ENCODE results near the gene GATAD2A.

DNA sequence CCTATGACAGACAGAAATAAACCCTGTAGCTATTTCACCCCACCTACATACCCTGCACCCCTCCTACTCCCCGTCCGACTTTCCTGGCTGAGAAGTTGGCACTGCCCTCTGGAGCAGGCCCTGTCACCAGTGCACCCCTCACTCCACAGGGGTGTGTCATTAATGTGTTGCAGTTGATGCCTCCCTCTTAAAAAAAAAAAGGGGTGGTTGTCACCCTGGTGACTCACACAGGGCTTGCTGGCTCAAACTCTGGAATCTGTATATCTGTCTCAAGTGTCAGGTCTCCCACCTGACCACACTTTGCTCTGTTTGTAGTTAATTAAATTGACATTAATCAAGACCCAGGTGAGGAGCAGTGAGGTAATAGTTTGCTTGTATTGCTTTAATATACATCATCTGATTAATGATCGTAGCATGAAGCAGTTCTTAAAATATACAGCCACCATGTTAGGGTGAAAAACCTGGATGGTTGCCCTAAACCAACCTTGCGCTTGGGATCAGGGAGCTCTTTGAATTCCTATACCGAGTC lies 2.0 kb upstream of the GATAD2A start:
- TF ChIP-seq, protein P1, sequence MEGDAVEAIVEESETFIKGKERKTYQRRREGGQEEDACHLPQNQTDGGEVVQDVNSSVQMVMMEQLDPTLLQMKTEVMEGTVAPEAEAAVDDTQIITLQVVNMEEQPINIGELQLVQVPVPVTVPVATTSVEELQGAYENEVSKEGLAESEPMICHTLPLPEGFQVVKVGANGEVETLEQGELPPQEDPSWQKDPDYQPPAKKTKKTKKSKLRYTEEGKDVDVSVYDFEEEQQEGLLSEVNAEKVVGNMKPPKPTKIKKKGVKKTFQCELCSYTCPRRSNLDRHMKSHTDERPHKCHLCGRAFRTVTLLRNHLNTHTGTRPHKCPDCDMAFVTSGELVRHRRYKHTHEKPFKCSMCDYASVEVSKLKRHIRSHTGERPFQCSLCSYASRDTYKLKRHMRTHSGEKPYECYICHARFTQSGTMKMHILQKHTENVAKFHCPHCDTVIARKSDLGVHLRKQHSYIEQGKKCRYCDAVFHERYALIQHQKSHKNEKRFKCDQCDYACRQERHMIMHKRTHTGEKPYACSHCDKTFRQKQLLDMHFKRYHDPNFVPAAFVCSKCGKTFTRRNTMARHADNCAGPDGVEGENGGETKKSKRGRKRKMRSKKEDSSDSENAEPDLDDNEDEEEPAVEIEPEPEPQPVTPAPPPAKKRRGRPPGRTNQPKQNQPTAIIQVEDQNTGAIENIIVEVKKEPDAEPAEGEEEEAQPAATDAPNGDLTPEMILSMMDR (IDR thresholded peaks at IDR 0.05; ENCODE audit: low read depth, low read length): no peak
- TF ChIP-seq EZH2phosphoT487 (IDR thresholded peaks at IDR 0.05; ENCODE audit: low read depth): no peak
